ENCODE results near the gene SPA17.
A peak's percentile ranks its signal among the peaks of the same experiment; 100 is the strongest.

The SPA17 gene

GRCh38 chr11:124717786-124718651 is 44.3 kb downstream of the SPA17 start:
- TF ChIP-seq CTCF (conservative IDR thresholded peaks at IDR 0.05; ENCODE audit: low read length) (no peak), EZH2phosphoT487 (IDR thresholded peaks at IDR 0.05; ENCODE audit: borderline replicate concordance) (no peak)
- H3F3A ChIP-seq (ENCODE audit: low read depth), result no peaks in the 10 kb centered on the region
- peaks cover 12% of the 10 kb centered on the region for H3K27me3 ChIP-seq (ENCODE audit: insufficient read depth, low read length, poor library complexity, severe bottlenecking)
- peak overlapping the region; percentile 18 for H3K9ac ChIP-seq (ENCODE audit: low read depth, low read length, poor library complexity, severe bottlenecking)
- no peaks in the 10 kb centered on the region for H4K20me1 ChIP-seq (ENCODE audit: insufficient read depth, low read length, poor library complexity, severe bottlenecking)
- no peaks in the 10 kb centered on the region for H3K9me2 ChIP-seq (replicated peaks; ENCODE audit: low read depth, low read length)
- no peaks in the 10 kb centered on the region for H3K79me2 ChIP-seq (ENCODE audit: insufficient read depth, low read length)
- H3K4me2 ChIP-seq (ENCODE audit: low read depth, low read length, poor library complexity, severe bottlenecking), result peak overlapping the region; percentile 79
- H2AFZ ChIP-seq (ENCODE audit: low read length), result no peak overlapping the region; the same call in 1 of the 2 replicates
- H3K9me3 ChIP-seq (ENCODE audit: insufficient read depth, low read depth, low read length), result no peaks in the 10 kb centered on the region
- H3K4me3 ChIP-seq (ENCODE audit: low read length, poor library complexity, severe bottlenecking), result peak overlapping the region; percentile 64
- no peaks in the 10 kb centered on the region for H3K36me3 ChIP-seq (ENCODE audit: insufficient read depth, low read length)
- H3K4me1 ChIP-seq (ENCODE audit: insufficient read depth, low read length, poor library complexity, severe bottlenecking), result peaks cover 27% of the 10 kb centered on the region

GRCh38 chr11:124718801-124719200 is 45.1 kb downstream of the SPA17 start:
- H3K9me3 ChIP-seq (ENCODE audit: insufficient read depth, low read depth, low read length), result no peaks in the 10 kb centered on the region
- peak overlapping the region; percentile 79 for H3K4me2 ChIP-seq (ENCODE audit: low read depth, low read length, poor library complexity, severe bottlenecking)
- H4K20me1 ChIP-seq (ENCODE audit: insufficient read depth, low read length, poor library complexity, severe bottlenecking), result no peaks in the 10 kb centered on the region
- H2AFZ ChIP-seq (ENCODE audit: low read length), result no peak overlapping the region
- no peak overlapping the region for H3K4me3 ChIP-seq (ENCODE audit: low read length, poor library complexity, severe bottlenecking)
- H3K9me2 ChIP-seq (replicated peaks; ENCODE audit: low read depth, low read length), result no peaks in the 10 kb centered on the region
- H3K36me3 ChIP-seq (ENCODE audit: insufficient read depth, low read length), result no peaks in the 10 kb centered on the region
- no peaks in the 10 kb centered on the region for H3F3A ChIP-seq (ENCODE audit: low read depth)
- no peaks in the 10 kb centered on the region for H3K79me2 ChIP-seq (ENCODE audit: insufficient read depth, low read length)
- H3K4me1 ChIP-seq (ENCODE audit: insufficient read depth, low read length, poor library complexity, severe bottlenecking), result peaks cover 33% of the 10 kb centered on the region
- TF ChIP-seq CTCF (conservative IDR thresholded peaks at IDR 0.05; ENCODE audit: low read length) (no peak), EZH2phosphoT487 (IDR thresholded peaks at IDR 0.05; ENCODE audit: borderline replicate concordance) (no peak)
- H3K9ac ChIP-seq (ENCODE audit: low read depth, low read length, poor library complexity, severe bottlenecking), result no peak overlapping the region
- H3K27me3 ChIP-seq (ENCODE audit: insufficient read depth, low read length, poor library complexity, severe bottlenecking), result peaks cover 12% of the 10 kb centered on the region

- Histone ChIP-seq H3K4me1 (ENCODE audit: insufficient read depth, low read length, poor library complexity, severe bottlenecking) (peaks cover 40% of the 10 kb centered on the region), H3K4me2 (ENCODE audit: low read depth, low read length, poor library complexity, severe bottlenecking) (no peak overlapping the region), H3K9me2 (replicated peaks; ENCODE audit: low read depth, low read length) (no peaks in the 10 kb centered on the region), H3K9ac (ENCODE audit: low read depth, low read length, poor library complexity, severe bottlenecking) (no peak overlapping the region), H3K9me3 (ENCODE audit: insufficient read depth, low read depth, low read length) (no peaks in the 10 kb centered on the region), H3K79me2 (ENCODE audit: insufficient read depth, low read length) (no peaks in the 10 kb centered on the region), H4K20me1 (ENCODE audit: insufficient read depth, low read length, poor library complexity, severe bottlenecking) (no peaks in the 10 kb centered on the region), H3K36me3 (ENCODE audit: insufficient read depth, low read length) (no peaks in the 10 kb centered on the region), H3F3A (ENCODE audit: low read depth) (no peaks in the 10 kb centered on the region), H3K4me3 (ENCODE audit: low read length, poor library complexity, severe bottlenecking) (no peak overlapping the region), H3K27me3 (ENCODE audit: insufficient read depth, low read length, poor library complexity, severe bottlenecking) (peaks cover 12% of the 10 kb centered on the region), H2AFZ (ENCODE audit: low read length) (no peak overlapping the region)
- no peak for TF ChIP-seq EZH2phosphoT487 (IDR thresholded peaks at IDR 0.05; ENCODE audit: borderline replicate concordance)
- TF ChIP-seq CTCF (conservative IDR thresholded peaks at IDR 0.05; ENCODE audit: low read length), result no peak
Measured at GRCh38 chr11:124719534-124719933, 45.8 kb downstream of the SPA17 start.

Data from Loucy (cell line).